Measurements from ENCODE around the gene KIF5C.
"Not testable (repeated sequence)": the region's sequence is repeated elsewhere in the genome, so short reads cannot be mapped to it uniquely, and the experiment has no call there.

KIF5C gene

DNA sequence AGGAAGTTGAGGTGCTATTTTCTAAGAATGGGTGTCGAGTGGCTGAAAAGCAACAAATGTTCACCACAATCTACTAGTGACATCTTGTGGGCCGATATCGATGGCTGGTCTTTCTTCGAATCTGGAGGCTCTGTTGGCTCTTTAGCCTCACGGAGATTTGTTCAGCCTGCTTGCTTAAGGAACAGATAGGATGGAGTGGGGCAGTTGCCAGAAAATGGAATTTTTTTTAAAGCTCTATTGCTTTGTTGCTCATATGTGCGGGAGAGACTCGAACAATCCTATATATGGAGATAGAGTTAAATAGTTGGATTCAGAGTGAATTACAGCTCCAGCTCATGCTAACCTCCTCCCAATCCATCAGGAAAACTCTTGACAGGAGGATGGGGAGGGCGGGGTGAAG lies 92.6 kb downstream of the KIF5C start:
- DNase-seq = no peak

GRCh38 chr2:148968301-148968700 lies 93.3 kb downstream of the KIF5C start:
- DNase-seq = no peak

GRCh38 chr2:148968776-148969319 lies 93.8 kb downstream of the KIF5C start:
- DNase-seq = no peak

DNA sequence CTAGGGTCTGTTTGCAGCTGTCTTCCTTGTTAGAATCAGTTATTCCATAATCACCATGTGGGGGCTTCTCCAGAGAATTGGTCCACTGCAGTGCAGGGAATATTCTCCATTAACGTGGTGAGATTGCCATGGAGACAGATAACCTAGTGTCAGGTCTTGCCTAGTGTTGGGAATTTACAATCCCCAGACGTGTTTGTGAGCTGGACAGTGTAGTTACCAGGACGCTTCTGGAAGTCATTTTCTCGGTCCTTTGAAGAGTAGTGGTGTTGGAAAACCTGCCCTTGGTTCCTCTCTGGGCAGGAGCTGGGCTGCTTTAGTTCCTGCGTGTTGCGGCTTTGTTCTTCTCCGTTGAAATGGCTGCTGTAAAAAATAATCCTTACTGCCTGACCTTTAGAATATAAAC lies 94.6 kb downstream of the KIF5C start:
- no peak for DNase-seq

DNA sequence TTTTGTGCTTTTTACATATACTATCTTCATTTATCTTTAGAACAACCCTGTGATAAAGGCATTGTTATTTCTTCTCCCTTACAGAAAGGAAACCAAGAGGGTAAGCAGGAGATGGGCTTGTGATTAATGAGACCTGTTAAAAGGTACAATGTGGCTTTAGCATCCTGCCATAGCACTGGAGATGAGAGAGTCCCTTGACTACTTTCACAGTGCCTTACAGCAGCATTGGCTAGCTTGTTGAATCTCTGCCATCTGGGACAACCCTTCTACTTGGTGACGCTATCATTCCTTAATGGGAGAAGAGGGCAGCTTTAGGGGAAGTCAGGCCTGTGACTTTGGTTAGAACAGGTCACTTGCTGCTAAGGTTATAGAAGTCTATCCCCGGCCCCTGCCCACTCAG lies 95.4 kb downstream of the KIF5C start:
- DNase-seq = no peak

- DNase-seq = no peak
These were observed 96.5 kb downstream of the KIF5C start for GRCh38 chr2:148971547-148971946.

GRCh38 chr2:148974095-148974494 lies 99.1 kb downstream of the KIF5C start:
- no peak for DNase-seq

- no peak for DNase-seq
These were observed 103.1 kb downstream of the KIF5C start for GRCh38 chr2:148978026-148978685.

DNA sequence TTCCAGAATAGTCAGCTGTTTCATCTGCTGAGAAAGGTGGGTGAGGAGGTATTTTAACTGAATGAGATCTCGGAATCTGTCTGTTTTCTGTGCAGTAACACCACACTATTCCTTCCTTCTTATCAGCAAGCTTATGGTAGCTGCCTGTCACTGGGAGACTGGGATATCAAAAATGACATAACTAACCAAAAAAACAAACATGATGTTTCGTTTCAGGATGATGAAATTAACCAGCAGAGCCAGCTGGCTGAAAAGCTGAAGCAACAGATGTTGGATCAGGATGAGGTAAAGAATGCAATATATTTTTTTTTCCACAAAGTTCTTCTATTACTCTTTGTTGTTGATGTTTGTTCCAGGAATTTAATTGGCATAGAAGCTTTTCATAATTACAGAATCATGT lies 103.7 kb downstream of the KIF5C start:
- no peak for DNase-seq

- DNase-seq = no peak
These were observed 104.3 kb downstream of the KIF5C start for GRCh38 chr2:148979164-148979918.

DNA sequence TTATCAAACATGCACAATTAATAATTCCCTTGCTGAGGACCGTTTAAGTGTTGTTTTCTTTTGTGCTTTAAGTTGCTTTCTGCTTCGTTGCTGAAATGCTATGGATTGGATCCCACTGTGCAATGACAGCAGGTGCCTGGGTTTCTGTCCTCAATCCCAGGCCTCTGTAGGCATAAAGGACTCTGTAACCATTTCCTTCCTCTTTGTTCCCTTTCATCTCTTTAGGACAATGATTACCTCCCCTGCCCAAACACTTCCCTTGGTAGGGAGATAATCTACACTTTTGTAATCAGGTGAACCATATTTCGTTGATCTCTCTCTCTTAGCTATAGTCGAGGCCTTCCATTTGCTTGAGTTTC lies 104.9 kb downstream of the KIF5C start:
- DNase-seq = no peak

GRCh38 chr2:148980496-148980895 lies 105.5 kb downstream of the KIF5C start:
- not testable (repeated sequence) for DNase-seq

DNA sequence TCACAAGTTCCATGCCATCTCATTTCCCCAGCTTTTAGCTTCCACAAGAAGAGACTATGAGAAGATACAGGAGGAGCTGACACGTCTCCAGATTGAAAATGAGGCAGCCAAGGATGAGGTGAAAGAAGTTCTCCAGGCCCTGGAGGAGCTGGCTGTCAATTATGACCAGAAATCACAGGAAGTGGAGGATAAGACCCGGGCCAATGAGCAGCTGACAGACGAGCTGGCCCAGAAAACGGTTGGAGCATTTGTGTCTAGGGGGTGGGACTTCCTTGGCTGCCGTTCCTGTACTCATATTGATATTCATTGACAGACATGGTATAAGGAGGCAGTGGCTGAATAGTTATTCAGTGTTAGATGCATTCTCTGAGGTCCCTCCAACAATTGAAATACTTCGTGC lies 106.3 kb downstream of the KIF5C start:
- no peak for DNase-seq

DNA sequence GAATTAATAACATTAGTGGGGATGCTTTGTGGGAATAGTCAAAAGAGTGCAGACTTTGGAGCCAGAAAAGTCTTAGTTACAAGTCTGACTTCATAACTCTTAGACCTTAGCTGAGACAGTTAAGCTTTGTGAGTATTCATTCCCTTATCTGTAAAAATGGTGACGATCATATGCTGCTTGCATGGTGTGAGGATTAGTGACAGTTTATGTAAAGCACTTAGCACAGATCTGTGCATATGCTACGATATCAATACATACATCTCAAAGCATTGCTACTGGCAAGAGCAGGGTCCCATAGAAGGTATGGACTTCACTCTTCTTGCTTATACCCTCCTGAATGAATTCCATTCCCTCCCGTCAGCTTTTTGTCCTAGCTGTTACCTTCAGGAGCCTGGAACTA lies 106.8 kb downstream of the KIF5C start:
- no peak for DNase-seq

- no peak for DNase-seq
These were observed 107.3 kb downstream of the KIF5C start for GRCh38 chr2:148982282-148982681.

GRCh38 chr2:148983896-148984295 lies 108.9 kb downstream of the KIF5C start:
- no peak for DNase-seq

GRCh38 chr2:148984449-148984848 lies 109.4 kb downstream of the KIF5C start:
- DNase-seq = no peak

- no peak for DNase-seq
These were observed 112.3 kb downstream of the KIF5C start for GRCh38 chr2:148987286-148987685.

DNA sequence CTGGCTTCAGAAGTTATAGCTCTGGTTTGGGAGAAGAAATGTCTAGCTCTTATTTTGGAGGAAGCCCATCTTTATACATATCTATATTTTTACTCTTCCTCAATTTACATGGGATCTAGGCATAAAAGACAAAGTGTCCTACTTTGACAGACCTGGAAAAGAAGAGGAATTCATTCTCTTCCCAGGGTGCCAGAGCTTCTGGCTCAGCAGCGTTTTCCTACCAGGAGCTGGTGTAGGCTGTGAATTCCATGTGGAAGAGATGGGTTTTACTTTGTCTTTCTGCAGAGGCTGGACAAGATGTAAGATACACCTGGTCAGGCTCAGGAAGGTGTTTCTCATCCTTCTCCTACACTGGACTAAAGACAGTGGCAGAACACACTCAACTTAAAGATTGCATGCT lies 113.3 kb downstream of the KIF5C start:
- no peak for DNase-seq

GRCh38 chr2:148989882-148990493 lies 115.0 kb downstream of the KIF5C start:
- DNase-seq = peak; percentile 59

DNA sequence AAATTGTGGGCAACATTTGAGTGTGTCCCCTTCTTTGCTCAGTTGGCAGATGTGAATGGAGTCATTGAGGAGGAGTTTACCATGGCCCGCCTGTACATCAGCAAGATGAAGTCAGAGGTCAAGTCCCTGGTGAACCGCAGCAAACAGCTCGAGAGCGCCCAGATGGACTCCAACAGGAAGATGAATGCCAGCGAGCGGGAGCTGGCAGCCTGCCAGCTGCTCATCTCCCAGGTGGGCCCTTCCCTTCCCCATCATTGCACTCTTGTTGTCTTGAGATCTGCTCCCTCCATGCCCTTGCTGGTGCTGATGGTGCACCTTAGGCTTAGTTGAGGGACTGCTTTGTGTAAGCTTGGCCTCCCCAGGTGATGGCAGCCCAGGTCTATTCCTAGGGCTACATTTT lies 115.9 kb downstream of the KIF5C start:
- DNase-seq = no peak

DNA sequence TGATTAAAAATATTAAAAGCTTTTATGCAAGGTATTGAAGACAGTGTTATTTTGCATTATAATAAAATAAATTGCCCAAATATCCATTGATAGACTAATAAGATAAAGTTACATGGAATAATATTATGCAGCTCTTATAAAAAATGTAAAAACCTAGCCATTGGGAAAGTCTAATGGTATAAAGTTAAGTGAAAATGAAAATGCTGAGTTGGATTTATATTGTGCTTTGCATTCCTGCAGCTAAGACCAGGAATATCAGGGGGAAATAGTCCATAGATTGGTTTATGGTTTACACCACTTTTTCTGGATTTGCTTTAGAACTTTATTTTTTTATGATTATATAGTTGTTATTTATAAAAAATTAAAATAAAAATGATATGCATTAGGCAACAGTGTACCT lies 117.4 kb downstream of the KIF5C start:
- DNase-seq = no peak

DNA sequence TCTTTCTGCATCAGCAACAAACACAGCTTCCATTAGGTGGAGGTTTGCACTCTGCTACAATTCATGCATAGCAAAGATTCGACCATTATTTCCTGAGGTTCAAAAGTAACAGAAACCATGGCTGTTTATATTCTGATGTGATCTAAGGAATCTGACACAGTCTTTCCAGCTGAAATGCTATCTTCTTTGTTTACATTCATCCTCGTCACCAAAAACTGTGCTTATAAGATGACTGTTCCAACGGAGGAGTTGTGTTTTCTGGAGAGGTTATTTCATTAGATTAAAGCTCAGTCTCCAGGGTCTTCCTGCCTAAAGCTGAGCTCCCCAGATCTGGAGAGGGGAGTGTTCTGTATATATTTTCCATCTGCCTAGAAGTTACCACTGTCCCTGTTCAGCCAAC lies 118.3 kb downstream of the KIF5C start:
- no peak for DNase-seq

DNA sequence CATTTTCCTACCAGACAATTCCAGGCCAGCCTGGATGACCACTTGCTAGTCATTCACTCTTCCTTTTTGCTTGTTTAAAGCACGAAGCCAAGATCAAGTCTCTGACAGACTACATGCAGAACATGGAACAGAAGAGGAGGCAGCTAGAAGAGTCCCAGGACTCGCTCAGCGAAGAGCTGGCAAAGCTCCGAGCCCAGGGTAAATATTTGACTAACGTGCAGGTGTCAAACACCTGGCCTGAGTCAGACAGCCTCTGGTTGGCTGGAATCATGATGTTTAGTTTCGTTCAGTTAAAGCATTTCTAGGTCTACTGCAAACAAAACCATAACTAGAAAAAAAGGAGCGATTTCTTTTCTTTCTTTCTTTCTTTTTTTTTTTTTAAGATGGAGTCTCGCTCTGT lies 119.3 kb downstream of the KIF5C start:
- DNase-seq = no peak

Measured in left hindlimb (tissue), 1 donor.